GM18499 (cell line): Measurements from ENCODE around the gene PAEP.
"Not testable (repeated sequence)": the region's sequence is repeated elsewhere in the genome, so short reads cannot be mapped to it uniquely, and the experiment has no call there.

Experiments used
- ATAC-seq: cut with Tn5 transposase; IDR thresholded peaks from one replicate; pipeline ENCODE4 v1.9.1; 2021; ENCODE audit warnings: moderate number of reproducible peaks; ENCODE audit not compliant: insufficient read depth, unreplicated experiment

PAEP gene

DNA sequence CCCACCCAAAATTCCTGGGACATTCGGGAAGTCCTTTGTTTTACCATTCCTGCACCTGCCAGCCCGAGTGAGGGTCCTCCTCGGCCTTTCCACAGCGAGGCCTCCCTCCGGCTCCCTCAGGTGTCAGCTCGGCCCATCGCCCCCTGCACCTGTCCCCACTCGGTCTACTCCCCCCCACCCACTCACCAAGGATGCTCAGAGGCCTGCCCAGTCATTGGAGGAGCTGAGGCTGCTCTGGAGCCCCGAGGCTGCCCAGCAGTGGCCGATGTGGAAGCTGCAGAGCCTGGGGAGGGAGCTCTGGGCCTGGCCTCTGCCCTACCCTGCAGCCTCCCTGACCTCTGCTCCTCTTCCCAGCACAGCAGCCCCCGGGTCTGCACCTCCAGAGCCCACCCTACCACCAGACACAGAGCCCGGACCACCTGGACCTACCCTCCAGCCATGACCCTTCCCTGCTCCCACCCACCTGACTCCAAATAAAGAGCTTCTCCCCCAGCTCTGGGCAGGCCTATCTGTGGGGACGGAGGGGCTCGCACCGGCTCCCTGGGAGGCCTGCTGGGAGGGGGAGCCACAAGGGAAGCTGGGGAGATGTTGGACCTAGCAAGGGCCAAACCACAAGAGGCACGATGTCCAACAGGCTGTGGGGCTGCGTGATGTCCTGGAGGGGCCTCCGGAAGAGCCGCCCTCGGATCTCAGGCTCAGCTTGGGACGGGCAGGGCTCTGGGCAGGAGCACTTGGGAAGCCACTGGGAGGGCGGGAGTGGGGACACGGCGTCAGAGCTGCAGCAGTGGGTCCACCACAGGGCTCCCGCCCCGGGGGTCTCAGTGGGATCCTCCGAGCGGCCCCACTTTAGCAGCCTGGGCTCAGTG is 11.8 kb upstream of the PAEP start:
- not testable (repeated sequence) for ATAC-seq

DNA sequence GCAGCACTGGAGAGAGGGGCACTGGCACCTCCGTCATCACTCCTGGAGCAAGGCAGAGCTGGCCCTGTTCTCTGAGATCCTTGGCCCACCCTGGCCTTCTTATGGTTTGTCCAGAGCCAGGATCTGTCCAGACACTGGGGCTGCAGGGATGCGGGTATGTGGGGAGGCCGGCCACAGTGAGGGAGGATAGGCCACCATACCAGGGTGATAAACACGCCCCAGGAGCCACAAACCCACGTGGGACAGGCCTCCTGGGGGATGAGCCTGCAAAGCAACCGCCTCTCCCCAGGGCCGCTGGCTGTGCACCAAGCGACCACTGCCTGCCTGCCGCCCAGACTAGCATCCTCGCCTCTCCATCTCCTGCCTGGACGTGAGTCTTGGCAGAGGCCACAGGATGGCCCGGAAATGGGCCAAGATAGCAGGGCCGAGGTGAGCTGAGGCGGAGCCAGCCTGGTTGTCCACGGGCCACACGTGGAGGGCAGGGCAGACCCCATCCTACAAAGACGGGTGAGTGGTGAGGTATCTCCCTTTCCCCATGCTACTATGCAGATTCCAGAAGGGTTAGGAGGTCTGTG is 11.1 kb upstream of the PAEP start:
- ATAC-seq = no peak

DNA sequence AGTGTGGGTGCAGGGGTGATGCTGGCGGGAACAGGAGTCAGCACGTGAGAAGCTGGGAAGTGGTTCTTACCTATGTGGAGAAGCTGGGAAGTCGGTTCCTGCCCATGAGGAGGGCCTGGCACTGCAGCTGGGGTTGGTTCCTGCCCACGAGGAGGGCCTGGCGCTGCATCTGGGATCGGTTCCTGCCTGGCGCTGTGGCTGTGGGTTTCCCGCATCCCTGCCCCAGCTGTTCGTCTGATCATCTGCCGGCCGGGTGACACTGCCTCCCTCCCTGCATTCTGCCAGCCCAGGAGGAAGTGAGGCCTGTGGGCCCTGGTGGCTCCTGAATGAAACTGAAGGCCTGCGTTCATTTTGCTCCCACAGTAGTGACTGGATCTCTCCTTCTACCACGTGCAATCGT is 10.5 kb upstream of the PAEP start:
- no peak for ATAC-seq

DNA sequence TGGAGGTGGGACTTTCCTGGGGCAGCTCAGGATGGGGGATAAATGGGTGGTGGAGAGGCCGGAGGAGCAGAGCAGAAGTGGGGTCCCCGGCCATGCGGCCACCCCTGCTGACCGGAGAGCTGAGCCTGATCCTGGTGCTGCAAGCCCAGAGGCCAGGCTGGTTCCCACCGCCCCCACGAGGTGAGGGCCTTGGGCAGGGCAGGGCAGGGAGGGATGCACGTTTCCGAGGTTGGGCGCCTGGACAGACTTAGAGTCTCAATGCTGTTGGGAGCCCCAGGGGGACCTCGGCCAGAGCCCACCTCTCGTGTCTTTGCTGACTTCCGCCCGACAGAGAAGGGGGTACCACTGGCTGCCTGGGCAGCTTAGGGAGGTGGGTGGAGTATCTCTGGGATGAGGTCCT is 10.1 kb upstream of the PAEP start:
- no peak for ATAC-seq

DNA sequence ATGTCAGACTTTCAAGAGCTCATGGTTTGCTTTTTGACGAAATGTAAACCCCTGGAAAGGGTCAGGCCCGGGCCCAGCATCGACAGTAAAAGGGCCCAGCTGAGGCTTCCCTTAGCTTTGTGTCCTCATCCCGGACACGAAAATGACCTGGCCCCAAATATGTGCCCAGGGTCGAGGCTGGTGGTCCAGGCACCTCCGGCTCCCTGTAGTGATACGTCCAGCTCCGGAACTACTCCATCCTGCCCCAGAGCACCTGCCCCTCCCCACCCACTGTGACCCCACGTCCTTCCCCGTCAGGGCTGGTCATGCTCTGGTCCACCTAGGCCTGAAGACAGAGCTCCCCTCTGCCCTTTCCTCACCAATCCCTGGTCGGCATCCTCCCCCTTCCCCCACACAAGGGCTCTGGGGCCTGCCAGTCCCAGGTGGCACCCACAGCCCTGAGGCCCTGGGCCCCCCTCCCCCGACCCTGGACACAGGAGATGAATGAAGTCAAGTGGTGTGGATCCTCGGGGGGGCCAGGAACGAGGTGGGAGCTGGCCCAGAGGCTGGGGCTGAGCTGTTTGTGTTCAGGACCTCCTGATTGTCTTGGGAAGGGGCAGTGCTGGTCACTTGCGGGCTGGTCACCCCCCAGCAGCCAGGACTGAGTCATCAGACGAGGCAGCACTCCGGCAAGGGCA is 9.4 kb upstream of the PAEP start:
- no peak for ATAC-seq

DNA sequence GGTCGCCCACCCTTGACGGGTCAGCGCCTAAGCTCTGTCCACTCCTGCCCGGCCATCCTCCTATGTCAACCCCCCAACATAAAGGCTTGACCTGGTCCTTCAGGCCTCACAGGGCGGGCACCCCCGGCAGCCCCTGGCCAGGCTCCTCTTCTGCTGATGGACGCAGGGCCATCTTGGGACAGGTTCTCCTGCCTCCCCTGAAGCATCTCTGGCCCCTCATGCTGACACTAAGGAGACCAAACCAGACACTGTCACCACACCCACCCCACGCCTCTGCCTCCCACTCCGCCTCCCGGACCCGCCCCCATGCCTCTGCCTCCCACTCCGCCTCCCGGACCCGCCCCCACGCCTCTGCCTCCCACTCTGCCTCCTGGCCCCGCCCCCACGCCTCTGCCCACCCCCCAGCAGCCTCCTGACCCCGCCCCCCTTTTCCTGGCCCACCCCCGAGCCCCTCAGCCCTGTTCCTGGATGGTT is 8.8 kb upstream of the PAEP start:
- no peak for ATAC-seq

DNA sequence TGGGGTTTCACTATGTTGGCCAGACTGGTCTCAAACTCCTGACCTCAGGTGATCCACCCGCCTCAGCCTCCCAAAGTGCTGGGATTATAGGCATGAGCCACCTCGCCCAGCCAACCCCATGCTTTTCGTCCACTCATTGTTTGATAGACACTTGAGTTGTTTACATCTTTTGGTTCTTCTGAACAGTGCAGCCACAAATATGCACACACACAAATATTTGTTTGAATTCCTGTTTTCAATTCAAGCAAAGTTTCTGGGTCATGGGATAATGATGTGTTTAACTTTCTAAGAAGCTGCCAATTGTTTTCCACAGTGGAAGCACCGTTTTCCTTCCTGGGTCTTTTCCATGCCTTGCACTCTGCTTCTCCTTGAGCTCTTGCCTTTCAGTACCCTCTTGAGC is 6.8 kb upstream of the PAEP start:
- no peak for ATAC-seq

DNA sequence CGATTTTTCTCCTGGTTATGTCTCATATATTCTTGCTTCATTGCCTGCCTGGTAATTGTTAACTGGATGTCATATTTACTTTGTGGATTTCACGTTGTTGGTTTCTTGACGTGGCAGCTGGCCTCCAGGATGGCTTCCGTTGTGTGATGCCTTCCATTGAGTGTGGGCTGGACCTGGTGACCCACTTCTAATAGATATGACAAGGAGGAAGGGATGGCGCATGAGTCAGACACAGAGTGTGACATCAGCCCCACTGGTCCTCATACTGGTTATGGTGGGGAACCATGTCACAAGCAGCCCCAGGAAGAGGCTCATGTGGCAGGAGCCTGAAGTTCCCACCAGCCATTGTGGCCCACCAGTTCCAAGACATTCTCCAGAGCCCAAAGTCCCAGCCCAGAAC is 6.4 kb upstream of the PAEP start:
- ATAC-seq = no peak

DNA sequence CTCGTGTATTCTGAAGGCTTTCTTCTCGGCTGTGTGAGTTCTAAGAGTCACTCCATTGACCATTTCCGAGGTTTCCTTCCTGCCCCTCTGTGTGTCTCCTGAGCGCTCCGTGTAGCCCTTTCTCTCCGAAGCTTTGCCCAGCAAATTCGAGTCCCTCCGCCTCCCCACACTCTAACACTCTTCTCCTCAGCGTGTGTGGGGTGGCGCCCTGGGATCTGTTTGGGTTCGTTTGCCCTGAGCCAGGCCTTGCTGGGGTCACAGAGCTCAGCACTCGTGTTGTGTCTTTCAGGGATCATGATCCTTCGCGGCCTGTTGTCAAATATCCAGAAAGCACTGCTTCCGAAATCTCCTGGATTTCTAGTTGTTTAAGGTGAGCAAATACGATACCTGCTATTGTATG is 5.6 kb upstream of the PAEP start:
- ATAC-seq = no peak

DNA sequence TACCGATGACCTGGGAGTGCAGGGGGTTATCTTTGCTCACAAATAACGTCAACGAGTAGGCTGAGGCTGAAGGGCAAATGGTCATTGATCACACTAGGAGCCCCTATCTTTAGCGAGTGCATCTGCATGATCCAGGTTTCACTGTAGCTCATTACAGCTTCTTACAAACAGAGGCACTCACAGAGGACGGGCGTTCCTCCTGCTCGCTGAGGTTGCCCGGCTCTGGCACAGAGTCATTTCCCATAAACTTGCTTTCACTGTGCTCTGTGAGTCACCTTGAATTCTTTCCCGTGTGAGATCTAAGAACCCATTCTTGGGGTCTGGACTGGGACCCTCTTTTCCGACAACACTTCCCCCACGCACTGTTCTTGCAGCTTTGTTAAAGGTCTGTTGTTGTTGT is 1.9 kb upstream of the PAEP start:
- no peak for ATAC-seq

DNA sequence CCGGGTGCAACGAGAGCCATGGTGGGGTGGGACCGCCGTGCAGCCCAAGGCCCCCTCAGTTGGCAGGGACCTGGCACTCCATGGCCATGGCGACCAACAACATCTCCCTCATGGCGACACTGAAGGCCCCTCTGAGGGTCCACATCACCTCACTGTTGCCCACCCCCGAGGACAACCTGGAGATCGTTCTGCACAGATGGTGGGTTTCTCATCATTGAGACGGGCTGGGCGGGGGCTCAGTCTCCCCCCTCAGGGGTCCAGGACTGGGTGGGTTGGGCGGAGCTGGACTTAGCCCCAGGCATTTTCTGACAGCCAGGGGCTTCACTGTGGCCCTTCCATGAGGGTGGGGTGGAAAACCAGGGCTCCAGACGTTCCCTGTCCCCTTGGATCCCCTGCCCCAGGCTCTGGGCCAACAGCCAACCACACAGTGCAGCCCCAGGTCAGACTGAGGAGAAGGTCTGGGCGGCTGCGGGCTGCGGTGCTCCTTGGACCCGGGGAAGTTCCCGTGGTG is 734 bp downstream of the PAEP start:
- no peak for ATAC-seq

DNA sequence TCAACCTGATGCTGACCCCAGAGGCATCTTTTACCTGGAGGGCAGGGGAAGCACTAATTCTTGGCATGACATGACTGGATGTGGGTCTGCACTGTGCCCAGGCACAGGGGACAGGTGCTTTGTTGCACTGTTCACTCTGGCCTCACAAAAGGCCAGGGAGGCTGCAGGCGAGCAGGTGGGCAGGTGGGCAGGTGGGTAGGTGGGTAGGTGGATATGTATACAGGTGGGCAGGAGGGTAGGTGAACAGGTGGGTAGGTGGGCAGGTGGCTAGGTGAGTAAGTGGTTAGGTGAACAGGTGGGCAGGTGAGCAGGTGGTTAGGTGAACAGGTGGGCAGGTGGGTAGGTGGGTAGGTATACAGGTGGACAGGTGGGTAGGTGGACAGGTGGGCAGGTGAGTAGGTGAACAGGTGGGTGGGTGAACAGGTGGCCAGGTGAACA is 1.5 kb downstream of the PAEP start:
- ATAC-seq = no peak

DNA sequence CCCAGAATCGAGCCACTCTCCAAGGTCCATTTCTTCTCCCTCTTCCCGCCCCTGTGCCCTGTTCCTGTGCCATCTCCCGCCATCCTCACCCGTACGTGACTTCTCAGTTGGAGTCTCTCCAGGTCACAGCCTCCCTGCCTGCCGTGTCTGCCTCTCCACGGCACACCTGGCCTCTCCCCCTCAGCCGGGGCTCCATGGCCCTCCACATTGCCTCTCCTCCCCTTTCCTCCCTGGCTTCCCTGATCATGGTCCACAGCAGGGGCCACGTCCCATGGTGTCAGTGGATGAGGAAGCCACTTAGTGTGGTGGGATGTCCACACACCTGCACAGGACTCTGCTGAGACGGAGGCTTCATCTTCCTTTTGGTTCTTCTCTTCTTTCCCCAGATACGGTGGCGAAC is 2.3 kb downstream of the PAEP start:
- ATAC-seq = no peak

DNA sequence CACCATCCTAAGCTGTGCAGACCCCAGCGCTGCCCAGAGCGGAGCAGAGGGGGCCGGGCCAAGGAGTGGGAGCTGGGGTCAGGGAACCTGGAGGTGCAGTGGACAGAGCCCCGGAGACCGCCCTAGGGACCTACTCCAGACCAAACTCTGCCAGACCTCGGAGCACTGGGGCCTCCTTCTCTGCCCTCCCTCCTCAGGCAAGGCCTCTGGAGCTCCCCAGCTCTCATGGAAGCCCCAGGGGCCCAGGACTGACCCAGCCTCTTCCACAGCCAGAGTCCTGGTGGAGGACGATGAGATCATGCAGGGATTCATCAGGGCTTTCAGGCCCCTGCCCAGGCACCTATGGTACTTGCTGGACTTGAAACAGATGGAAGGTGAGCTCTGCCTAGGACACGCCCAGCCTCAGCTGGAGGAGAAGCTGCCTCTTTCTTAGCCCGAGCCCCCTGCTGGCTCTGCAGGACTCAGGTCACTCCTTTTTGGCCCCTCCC is 3.6 kb downstream of the PAEP start:
- ATAC-seq = no peak

DNA sequence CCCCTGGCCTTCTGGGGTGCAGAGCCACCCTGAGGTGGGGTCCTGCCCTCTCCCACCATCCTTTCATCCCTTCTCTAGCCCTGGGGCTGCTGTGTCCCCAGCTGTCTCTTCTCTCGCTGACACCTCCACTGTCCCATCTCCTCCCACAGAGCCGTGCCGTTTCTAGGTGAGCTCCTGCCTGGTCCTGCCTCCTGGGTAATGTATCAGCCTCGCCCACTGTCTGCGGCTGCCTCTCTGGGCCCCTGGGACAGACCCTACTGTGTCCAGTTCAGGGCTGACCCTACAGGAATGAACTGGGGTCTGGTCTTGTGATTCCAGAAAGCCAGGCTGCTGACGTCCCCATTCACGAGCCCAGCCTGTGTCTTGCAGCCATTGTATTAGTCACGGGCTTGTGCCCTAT is 4.1 kb downstream of the PAEP start:
- ATAC-seq = no peak

DNA sequence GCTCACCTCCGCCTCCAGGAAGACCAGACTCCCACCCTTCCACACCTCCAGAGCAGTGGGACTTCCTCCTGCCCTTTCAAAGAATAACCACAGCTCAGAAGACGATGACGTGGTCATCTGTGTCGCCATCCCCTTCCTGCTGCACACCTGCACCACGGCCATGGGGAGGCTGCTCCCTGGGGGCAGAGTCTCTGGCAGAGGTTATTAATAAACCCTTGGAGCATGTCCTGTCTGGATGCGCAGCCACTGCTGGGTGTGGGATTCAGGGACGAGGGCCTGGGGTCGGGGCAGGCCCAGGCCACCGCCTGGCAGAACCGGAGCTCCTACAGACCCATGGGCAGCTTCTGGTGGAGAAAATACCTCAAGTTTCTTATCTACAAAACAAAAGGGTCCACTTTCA is 5.0 kb downstream of the PAEP start:
- no peak for ATAC-seq

DNA sequence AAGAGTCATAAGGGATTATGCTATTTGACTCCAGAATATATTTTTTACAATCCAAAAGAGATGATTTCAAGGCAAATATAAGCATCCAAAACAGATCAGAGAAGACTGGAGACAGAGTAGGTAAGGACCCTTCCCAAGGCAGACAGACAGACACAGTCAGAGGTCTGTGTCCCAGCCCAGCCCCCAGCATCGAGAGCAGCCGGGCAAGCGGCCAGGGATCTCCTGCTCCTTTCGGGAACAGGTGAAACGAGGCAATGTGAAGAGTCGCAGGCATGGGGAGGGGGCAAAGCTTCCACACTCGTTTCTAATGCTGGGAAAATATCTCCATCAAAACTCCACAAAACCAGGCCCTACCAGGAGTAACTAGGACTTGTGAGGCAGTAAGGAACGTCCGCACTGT is 5.8 kb downstream of the PAEP start:
- no peak for ATAC-seq

DNA sequence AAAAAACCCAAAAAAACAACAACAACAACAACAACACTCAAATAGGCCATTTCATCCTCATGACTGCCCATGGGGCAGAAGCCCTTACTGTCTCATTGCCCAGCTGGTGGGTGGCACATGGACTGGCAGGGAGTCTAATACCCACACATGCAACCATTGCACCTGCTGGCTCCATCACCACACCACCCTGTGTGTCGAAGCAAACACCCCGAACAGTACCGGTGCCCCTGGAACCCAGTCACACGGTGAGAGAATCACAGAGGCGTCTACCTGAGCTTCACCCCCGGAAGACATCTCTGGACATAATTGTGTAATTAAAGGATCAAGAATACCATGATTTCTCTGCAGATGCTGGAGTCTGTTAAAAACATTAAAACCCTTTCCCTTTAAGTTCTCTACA is 6.5 kb downstream of the PAEP start:
- no peak for ATAC-seq

DNA sequence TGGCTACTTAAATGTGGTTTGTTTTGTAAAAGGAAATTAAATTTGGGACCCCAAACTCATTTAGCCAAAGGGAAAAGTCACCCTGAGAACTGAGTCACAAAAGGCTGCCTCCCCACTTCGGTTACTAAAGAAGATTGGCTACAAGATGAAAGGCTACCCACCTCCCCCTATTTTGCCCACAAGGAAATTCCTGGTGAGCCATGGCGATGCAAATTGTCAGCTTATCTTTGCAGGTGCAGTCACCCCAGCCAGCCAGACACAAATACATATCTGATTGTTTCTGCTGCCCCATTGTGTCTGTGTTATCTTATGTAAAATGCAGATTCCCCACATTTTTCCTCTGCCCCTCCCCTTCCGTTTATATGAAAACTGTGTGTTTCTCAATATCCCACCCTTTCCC is 8.9 kb downstream of the PAEP start:
- ATAC-seq = no peak

DNA sequence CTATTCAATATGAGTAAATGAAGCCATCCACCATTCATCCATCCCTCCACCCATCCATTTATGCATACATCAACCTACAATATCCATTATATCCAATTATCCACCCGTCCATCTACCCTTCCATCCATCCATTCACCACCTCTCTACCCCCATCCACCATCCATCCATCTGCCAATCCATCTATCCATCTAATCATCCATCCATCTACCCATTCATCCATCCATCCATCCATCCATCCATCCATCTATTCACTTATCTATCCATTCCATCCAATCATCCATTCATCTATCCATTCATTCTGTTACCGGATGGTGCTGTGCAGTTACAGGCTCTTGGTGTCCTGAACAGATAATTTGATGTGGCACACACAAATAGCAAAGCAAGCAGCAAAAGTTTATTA is 10.7 kb downstream of the PAEP start:
- ATAC-seq = no peak

DNA sequence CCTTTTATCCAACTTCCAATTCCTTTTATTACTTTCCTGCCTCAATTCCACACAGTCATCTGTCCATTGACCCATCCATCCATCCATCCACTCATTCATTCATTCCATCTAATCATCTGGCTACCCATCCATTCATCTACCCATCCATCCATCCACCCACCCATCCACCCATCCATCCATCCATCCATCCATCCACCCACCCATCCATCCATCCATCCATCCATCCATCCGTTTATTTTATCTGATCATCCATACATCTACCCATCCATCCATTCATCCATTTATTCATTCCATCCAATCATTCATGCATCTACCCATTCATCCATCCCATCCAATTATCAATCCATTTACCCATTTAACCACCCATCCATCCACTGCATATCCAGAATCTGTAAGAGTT is 11.6 kb downstream of the PAEP start:
- no peak for ATAC-seq
